ENCODE measurements around the gene MEGF10.

Gene MEGF10

DNA sequence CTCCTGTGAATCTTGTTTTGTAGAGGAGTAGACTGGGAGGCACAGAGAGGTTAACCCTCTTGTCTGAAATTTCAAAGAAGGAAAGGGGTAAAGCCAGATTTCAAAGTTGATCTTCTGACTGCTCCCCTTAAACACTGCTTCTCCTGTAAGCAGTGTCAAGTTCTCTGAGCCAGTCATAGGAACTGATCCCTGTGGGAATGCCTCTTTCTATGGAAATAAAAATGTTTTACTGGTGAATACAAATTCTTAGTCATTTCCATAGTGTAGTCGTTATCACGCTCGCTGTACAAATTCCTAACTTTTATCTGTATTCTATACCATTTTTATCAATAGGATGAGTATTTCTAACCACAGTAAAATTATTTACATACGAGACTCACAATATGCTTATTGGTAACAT lies 160.5 kb downstream of the MEGF10 start:
- no peak for DNase-seq

DNA sequence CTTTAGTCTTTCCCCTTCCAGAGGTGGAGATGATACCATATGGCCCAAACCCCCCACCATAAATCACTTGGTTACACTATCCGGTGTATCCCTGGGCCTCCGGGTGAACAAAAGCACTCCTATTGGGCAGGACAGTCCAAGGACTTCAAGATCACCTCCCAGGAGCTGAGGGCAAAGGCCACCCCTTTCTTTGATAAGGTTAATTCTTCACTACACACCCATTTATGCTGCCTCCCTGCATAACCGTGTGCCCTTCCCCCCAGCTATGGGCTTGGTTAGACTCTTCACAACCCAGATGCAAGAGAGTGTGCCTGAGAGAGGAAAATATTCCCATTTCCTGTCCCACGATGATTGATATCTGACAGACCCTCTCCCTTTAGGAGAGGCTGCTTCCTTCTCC lies 162.0 kb downstream of the MEGF10 start:
- DNase-seq, result no peak

DNA sequence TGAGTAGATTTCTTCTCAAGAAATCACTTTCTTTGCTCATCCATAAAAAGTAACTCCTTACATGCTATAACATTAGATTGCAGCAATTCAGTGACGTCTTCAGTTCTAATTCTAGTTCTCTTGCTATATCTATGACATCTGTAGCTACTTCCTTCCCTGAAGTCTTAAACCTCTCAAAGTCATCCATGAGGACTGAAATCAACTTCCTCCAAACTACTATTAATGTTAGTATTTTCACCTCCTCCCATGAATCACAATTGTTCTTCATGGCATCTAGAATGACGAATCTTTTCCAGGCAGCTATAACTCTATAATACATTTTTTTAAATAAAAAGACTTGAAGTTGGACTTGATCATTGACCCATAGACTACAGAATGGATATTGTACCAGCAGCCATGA lies 180.6 kb downstream of the MEGF10 start:
- no peak for DNase-seq

DNA sequence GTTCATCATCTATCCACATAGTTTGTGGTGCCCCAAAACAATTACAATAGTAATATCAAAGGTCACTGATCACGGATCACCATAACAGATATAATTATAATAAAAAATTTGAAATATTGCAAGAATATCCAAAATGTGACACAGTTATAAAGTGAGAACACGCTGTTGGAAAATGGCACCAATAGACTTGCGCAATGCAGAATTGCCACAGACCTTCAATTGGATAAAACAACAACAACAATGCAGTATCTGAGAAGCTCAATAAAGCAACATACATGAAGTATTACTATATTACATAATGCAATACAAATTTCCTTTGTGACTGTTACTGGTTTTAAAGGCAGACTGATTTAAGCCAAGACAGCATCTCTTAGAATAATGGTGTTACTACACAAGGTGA lies 182.1 kb downstream of the MEGF10 start:
- no peak for DNase-seq

DNA sequence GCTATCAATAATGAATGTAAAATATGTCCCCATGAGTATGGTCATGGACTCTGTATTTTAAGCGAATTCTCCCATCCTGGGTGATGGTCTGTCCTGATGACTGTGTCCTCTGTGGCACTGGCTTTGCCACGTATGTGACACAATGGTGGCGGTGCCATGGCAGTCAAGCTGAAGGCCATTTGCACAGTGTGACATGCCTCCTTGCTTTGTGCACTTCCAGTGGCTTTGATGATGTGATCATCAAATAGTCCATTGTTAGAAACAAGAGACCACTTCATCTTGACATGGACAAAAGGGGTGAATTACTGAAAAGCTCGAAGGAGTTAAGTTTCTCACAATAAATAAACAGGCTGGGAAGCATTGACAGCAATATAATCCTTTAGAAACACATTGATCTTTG lies 195.9 kb downstream of the MEGF10 start:
- no peak for DNase-seq

DNA sequence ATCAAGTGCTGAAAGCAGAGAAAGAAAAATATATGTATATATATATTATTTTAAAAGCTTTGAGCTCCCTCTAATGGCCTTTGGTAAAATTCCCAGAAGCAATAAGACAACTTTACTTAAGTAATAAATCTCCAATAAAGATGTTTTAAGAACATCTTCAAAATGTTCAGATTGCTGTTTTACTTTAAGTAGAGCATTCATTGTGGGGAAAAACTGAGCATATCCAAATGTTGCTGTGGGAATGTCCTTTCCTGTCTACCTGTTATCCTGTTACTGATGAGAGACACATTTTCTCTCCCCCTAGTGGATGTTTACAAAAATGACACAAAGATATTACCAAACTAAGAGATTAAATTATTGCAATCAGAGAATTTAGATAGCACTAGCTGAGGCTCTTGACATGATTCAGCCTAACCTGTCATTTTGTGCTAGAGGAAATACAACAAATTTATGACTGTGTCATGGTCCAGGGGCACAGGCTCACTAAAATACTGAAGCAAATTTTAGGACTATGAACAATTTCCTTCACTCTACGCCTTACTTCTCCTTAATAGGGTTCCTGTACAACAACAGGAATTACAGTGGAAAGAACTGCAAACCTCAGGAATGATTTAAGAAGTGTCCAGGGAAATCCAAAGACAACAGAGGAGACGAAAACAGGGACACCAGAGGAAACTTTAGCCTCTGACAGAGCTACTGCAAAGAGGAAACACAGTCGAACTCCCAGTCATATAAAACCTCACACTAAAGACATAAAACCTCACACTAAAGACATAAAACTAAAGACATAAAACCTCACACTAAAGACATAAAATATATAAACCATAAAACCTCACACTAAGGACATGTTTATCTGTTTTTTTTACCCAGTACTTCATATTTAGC lies 202.5 kb downstream of the MEGF10 start:
- DNase-seq, result no peak

DNA sequence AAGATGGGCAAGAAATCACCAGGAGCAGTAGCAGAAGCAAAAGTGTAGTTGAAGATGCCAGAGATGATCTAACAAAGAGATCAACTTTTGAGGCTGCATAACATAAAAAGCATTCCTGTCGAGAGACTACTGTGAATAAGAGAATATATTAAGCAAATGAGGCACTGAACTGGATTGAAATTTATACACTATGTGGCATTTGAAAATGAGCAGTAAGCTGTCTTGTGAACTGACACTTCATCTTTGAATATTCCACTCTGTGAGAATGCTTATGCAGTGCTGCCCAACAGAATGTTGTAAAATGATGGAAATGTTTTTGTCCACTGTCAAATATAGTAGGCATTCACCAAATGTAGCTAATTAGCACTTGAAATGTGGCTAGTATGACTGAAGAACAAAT lies 208.0 kb downstream of the MEGF10 start:
- no peak for DNase-seq

DNA sequence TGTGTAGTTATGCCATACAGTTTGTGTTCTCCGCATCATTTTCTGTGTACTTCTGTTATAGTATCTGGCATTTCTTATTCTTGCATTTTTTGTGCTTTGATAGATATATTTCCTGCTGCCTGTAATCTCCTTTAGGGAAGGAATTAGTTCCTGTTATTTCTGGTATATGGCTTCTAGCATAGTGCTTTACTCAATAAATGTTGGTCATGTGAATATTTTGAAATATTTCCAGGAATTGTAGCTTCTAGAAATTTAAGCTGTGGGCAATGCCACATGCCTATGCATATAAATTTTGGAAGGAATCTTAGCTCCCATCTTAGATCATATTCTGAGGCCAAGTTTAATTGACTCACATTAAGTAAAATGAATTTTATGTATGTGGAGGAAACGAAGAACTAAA lies 215.3 kb downstream of the MEGF10 start:
- DNase-seq, result no peak

DNA sequence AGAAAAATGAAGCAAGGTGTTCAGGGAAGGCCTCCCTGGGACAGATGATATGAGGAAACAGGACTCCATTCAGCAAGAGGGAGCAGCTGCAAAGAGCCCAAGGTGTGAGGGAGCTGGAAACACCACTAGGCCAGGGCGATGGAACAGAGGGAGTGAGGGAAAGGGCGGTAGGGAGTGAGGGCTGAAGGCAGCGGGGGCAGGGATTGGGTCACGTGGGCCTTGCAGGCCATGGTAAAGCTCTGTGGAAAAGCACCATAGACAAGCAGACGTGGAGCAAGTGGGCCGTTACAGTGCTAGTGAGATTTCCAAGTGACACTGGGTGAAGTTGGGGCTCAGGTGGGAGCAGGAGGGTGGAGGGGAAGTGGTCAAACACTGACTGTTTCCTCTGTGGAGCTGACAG lies 216.0 kb downstream of the MEGF10 start:
- no peak for DNase-seq

DNA sequence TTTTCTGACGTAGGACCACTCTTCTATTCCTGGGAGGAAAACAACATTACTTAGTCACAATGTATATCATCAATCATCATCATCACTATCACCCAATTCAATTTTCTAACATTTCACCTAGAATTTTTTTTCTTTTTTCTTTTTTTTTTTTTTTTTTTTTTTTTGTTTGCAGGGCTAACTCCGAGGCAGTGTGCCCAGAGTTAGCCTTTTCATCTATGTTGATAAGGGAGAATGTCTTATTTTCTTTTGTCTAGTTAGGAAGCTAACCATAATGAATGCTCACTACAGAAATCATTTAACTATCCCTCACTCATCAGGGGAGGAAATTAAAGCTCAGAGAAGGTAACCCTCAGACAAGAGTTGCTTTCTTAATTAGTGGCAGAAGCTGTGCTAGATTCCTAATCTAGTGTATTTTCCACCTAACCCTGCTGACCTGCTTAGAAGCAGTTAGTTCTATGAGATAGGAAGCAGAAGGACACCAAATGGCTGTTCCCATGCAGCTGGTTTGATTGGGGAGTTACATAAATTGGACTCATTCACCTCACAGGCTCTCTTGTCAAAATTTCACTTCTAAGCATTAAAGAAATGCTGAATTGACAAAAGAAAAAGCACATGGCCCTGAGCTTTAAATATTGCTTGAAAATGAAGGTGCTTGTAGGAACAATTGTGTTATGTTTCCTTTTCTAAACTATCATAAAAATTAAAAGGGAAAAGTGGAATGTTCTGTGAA lies 218.2 kb downstream of the MEGF10 start:
- no peak for DNase-seq

Data from CD4-positive, alpha-beta T cell treated with Interleukin-15 for 1 hour (primary cell).